GM21447 (cell line): ENCODE results near the gene ANO3.
"Not testable (repeated sequence)": the region's sequence is repeated elsewhere in the genome, so short reads cannot be mapped to it uniquely, and the experiment has no call there.

Source experiments
- ATAC-seq: cut with Tn5 transposase; IDR thresholded peaks from one replicate; pipeline ENCODE4 v1.9.1; 2021; ENCODE audit not compliant: unreplicated experiment

The ANO3 gene

DNA sequence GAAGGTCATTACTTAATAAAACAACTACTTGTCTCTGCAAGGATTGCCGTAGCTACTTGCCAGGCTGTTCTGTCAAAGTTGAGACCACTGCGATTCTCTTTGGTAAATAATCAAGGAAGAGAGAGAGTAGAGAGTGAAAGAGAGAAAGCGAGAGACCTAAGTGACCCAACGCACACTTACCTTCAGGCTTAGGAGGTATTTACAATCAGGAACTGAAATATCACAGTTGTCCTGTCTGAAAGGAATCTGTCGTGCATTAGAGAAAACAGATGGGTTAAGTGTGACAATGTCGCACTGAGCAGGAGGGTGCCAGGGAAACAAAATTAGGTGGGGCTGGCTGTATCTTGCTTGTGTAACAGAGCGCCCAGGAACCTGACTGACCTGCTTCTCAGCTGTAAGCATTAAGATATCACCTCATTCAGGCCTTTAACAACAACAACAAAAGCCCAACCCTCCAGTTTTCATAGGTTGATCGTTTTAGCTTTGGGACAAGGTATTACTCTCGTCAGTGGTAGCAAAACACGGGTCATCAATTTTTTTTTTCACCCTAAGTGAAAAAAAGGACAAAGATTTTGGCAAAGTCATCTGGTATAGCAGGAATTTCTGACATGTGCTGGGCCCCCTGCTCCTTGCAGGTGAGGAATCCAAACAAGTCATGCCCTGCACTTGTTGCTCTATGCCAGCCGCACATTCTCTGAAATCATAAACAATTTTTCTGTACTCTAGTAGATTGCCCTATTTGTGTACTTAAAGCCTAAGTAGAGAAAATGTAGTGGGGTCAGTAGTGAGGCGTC lies 240.1 kb downstream of the ANO3 start, which contains the start of gene MUC15:
Gene MUC15 (minus strand): TSS at position 403 of the 794 bp plus-strand sequence. CDS start 5,169 bp downstream, outside the sequence.
- no peak for ATAC-seq

DNA sequence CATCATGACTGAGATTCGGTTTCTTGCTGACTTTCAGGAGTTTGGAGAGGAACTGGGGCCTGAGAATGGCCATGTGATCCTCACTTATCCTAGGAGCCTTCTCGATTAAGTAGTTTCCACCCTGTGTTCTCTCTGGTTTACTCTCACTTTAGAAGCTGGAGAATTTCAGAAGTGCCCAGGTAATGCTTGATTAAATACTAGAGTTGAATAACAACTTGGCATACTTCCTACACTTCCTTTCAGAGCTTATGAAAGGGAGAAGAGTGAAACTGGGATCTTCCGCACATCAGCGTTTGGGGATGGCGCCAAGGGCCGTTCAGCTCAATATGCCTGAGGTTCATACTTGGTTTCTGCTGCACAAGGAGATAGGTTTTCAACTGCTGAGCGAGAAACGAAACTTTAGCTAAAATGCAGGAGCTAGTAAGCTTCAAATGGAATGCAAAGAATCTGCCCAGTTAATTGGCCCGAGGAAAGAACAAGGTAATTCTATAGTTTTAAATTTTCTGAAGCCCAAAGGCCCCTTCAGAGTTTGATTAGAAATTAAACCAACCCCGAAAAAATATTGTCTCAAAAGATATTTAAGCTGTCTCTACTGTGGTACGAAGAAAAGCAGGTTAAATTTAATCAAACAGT lies 241.0 kb downstream of the ANO3 start:
- no peak for ATAC-seq

DNA sequence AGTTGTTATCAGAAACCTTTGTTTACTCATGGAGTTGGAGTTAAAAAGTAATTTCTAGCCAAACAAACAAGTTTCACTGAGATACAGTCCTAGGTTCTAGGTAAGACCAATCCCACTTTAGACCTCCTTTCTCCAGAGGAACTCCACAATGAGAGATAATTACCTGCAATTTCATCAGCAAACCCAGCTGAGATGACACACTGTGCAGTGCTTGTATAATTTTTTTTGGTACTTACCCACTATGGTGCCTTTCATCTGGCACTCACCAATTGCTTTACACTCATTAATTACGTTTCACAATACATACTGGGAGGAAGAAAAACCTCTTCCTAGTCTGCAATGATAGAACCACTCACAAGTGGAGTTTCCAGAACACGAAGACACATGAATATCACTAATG lies 242.0 kb downstream of the ANO3 start:
- ATAC-seq, result no peak

DNA sequence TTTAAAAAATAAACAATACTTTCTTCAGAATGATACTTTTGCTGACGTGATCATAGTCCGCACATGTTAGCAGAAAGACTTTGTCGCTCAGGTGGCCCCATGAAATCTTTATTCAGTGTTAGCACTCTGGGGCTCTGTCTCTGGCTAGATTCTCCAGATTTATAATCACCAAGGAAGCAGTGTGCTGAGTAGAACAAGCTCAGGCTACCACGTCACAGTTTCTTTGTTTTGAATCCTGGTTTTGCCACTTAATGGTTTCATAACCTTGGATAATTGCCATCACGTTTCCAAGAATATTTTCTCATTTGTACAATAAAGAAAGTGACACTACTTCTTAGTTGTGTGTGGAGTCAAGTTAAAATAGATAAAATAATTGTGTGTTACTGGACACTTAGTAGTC lies 244.0 kb downstream of the ANO3 start:
- ATAC-seq, result no peak

DNA sequence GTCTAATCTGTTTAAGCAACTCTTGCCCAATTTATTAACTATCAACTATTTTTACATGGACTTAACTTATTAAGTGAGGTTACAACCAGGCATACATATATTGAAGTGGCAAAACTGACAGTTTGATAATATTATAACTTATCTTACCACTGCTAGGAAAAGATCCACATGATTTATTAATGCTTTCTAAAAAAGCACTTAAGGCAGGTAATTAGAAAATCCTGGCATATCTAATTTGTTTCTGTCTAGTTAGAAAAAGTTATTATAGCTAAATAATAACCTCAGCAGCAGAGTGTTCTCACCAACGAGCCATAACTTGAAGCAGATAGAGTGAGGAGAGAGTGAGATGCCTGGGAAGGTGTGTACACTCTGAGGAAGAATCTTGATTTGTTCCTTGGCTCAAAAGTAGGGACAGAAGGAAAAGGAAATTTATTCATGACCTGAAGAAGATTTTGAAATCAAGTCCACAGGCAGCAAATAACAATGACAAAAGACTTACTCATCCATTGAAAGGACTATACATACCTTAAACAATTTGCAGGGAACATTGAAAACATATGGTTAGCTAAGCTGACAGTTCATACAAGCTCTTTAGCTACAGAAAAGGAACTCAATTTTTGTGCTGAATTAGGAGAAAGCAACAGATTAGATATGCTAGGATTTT lies 247.2 kb downstream of the ANO3 start:
- no peak for ATAC-seq

DNA sequence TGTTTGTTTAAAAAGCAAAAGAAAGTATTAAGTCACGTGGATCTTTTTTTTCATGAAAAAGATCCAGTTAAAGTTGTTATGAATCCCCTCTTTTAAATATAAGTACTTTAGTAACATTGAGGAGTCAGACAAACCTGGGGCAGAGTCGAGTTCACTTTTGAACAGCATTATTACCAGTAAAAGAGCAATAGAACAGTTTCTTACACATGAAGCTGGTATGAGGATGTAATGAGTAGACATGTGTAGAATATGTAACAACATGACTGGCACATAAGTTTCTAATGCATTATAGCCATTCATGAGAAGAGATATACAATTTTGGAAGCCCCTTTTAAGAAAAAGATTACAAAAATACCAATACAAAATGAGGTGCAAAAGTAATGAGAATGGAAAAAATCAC lies 247.8 kb downstream of the ANO3 start:
- ATAC-seq, result no peak

DNA sequence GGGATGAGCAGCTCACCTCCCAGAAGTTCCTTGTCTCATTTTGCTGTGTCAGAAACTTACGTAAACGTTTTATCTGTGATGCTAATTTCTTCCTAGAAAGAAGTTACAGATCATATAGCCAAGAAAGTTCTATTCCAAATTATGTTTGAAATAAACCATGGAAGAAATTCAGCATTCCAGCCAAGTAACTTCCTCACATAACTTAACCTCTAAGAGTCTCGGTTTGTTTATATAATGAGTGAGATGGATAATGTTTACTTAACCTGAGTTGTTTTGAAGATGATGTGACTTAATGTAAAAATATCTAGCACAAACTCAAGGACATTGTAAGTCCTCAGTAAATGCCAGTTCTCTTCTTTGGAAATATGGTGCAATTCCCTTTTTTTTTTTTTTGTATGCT lies 249.0 kb downstream of the ANO3 start:
- no peak for ATAC-seq

DNA sequence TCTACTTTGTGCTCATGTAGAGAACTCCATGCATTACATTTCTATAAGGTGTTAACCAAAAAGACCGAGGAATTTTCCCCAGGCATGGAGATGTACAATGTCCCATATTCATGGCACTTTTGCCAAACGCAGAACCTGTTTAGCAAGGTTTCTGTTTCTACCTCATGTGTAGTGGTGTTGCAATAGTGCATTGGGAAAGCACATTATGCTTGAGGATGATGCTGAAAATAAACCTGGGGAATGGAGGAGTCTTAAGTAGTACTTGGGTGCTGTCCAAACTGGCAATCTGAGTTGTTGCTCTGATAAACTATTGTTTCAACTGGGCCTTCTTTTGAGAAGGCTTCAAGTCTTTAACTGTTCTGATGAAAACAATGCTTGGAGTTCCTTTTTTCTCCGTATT lies 251.6 kb downstream of the ANO3 start:
- ATAC-seq, result no peak

DNA sequence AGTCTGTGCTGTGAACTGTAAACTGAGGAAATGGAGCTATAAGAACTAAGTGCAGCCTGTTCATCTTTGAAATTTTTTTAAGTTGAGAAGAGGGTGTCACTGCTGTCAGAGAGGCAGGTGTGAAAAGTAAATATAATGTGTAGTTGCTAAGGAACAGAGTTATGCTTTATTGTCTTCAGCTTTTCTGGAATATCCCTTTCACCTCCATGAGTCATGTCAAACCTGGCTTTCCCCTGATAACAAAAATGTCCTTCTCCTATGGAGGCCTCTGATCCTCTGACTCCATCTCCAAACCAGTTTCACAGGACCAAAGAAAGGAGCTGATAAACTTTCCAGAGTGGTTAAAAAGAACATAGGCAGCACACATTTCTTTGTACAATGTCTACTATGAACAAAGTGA lies 252.9 kb downstream of the ANO3 start:
- no peak for ATAC-seq

DNA sequence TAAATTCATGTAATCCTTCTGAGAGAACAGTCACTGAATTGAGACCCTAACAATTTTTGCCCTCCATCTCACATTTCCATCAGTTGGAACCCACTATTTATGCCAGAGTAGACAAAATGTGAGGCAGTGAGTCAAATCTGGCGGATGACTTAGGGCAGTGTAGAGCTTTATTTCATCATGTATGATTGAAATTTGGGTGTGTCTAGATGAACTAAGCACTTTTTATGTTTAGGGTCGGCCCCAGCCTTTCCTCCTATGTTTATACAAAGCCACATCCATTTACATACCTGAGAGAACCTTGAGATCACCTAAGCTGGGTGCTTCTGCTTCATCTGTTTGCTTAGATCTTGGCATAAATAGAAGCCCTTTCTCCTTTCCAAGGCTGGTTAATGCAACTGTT lies 255.1 kb downstream of the ANO3 start:
- no peak for ATAC-seq

DNA sequence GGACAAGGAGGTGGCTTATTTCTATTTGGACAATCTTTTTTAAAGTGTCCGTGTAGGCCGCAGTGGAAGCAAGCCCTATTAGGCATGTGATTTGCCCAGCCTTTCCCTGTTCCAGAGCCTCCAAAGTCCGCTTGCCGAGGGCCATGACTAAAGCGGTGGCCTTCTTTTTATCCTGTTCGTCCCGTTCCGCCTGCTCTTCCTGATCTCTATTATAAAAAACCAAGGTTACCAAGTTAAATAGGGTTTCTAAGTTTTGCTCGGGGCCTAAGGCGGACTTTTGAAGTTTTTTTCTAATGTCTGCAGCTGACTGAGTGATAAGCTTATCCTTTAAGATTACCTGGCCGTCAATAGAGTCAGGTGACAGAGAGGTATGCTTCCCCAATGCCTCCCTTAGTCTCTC lies 261.8 kb downstream of the ANO3 start:
- no peak for ATAC-seq

DNA sequence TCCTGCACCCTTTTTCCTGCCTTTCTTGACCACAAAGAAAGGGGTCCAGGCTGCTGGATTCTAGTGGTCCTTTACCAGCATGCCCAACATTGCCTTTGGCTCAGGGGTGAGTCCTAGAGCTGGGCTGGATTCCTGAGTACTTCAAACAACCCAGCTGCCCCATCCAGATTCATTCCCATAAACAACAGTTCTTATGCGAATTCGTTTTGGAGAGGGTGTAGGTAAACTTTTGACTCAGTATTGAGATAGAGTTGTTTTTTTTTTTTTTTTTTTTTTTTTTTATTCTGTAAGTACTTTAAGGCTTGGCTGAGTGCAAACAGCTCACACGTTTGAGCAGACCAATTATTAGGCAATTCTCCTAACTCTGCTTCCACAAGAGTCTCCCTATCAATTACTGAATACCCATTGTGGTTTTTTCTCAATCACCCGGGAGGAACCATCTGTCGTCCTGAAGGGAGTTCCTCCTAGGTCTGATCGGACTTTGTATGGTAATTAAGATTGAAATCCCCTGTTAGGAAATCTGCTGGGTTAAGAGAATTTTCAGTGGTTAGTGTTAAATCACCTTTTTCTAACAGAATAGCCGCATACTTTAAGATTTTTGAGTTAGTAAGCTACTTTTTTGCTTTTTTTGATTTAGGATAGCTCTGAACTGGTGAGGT lies 263.4 kb downstream of the ANO3 start:
- not testable (repeated sequence) for ATAC-seq

DNA sequence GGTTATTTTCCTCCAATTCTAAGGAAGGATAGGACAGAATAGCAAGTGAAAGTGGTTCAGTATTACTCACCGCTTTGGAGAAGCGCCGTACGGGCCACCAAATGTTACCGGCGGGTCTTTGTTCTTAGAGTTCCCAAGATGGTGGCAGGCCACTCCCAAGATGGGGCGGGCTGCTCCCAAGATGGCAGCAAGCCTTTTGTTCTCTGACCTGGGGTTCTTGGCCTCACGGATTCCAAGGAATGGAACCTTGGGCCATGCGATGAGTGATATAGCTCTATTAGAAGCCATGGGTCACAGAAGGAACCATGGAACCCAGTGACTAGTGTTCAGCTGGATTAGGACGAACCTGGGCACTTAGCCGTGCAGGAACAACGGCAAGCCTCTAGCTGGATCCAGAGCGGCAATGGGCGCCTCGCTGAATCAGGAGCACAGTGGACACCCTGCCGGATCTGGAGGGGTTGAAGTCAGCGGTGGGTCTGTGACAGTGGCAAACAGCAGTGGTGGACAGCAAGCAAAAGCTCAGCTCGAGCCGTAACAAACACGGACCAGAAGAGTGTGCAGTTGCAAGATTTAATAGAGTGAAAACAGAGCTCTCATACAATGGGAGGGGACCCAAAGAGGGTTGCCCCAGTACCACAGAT lies 265.2 kb downstream of the ANO3 start:
- not testable (repeated sequence) for ATAC-seq

DNA sequence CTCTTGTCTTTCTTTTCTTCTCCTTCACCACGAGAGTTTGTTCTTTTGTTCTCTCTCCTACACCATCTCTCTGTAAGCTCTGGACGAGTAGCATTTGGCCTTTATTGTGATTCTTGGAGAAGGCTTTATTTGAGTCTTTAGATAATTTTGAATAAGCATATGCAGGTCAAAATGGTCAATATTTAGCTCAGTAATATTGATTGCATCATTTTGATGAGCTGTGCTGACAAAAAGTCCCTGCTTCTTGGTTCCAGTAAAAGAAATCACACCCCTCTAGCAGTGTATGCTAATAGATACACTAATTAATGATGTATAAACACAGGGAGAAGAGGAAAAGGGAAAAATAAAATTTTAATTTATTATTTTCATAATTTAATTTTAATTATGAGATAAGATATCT lies 266.0 kb downstream of the ANO3 start:
- ATAC-seq, result no peak

DNA sequence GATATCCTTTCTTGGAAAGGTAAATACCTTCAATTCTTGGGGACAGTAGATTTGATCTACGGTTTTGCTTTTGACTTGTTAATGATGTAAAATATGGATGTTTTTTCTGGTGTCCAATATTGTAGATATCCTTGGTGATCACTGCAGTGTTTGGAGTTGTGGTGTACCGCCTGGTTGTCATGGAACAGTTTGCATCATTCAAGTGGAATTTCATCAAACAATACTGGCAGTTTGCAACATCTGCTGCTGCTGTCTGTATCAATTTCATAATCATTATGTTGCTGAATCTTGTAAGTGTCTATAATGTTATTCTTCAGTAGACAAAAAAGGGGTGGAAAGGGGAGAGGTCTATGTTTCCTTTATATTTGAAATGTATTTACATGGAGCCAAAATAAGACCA lies 267.5 kb downstream of the ANO3 start:
- ATAC-seq, result no peak

DNA sequence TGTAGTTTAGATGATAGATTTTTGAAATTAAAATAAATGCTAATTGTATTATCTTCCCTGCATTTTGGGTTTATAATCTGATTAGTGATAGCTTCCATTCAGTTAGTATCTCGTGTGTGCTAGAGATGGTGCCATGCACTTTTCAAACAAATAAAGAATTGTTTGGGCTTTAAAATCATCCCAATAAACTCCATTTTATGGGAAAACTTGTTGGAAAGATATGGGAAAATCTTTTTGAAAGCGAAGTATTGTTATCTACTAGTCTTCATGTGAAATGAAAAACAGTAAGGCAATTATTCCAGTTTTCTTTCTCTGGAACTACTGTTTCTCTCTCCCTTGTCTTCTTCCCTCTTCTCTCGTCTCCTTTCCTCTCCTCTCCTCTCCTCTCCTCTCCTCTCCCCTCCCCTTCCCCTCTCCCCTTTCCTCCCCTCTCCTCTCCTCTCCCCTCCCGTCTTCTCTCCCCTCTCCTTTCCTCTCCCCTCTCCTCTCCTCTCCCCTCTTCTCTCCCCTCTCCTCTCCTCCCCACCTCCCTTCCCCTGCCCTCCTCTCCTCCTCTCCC lies 268.0 kb downstream of the ANO3 start:
- ATAC-seq, result no peak

DNA sequence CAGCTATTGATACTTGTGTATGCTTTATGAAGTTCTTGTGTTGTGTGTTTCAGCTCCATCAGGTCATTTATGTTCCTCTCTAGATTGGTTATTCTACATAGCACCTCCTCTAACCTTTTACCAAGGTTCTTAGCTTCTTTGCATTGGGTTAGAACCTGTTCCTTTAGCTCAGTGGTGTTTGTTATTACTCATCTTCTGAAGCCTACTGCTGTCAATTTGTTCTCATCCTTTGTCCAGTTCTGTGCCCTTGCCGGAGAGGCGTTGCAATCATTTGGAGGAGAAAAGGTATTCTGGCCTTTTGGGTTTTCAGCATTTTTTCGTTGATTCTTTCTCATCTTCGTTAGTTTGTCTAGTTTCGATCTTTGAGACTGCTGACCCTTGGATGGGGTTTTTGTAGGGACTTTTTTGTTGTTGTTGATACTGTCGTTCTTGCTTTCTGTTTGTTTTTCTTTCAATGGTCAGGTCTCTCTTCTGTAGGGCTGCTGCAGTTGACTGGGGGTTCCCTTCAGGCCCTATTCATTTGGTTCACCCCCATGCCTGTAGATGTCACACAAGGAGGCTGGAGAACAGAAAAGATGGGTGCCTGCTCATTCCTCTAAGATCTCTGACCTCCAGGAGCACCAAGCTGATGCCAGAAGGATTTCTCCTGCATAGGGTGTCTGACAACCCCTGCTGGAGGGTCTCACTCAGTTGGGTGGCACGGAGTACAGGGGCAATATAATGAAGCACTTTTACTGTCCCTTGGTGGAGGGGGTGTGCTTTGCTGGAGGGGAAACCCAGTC lies 276.0 kb downstream of the ANO3 start:
- no peak for ATAC-seq

DNA sequence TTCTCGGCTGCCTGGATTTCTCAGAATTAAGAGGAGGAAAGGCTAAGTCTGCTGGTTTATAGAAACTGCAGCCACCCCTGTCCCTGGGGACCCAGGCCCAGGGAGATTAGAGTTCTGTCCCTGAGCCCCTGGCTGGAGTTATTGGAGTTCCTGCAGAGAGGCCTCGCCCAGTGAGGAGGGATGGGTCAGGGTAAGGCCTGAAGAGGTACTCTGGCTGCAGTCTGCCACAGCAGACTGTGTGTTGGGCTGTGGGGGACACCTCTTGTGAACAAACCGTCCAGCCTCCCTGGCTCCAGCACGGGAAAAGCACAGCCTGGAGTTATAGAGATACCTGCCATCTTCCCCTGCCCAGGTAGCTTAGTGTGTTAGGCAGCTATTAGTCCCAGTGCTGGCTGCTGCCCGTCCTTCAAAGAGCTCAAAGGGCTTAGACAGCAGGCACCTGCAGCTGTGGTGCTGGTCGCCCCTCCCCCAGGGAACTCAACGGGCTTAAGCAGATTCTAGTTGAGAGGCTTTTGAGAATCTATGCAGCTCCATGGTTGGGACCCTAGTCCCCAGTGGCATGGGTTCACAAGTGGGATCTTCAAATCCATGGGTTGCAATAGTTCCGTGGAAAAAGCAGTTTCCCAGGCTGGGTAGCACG lies 276.7 kb downstream of the ANO3 start:
- ATAC-seq, result no peak

DNA sequence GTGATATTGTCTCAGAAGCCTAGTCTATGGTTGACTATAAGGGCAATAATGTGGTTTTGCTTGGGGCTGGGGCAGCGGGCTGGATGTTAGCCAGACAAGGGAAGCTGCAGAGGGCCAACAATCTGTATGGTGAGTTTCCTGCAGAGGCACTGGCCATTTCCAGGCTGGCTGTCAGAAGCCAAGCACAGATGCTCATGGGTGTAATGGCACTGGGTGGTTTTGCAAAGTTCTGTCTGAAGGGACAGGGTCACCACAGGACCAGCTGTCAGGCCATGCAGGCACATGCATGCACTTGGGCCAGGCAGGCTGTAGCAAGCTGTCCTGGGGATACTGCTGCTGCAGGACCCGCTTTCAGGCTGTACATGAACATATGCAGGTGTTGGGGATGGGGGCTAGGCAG lies 281.8 kb downstream of the ANO3 start:
- ATAC-seq, result no peak

DNA sequence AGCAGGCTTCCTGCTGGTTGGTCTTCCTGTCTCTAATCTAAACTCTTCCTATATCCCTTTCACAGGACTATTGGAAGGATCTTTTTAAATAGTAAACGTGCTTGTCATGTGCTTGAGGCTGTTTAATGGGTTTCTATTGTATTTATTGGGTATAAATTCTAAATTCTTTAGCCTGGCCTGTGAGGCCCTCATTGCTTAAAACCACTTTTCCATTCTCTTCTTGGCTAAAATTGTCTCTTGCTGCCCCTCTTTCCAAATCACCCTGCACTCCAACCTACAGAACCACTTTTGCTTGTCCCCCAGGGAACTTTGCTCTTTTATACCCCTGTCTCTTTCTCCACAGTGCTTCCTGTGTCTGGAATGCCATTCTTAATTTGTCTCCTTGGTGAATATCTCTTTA lies 286.5 kb downstream of the ANO3 start:
- ATAC-seq, result no peak
